GM19324 (cell line): ENCODE results near the gene BEX3.
"Not testable (repeated sequence)": the region's sequence is repeated elsewhere in the genome, so short reads cannot be mapped to it uniquely, and the experiment has no call there.

Experiments
- ATAC-seq: cut with Tn5 transposase; IDR thresholded peaks from one replicate; pipeline ENCODE4 v1.9.1; 2021; ENCODE audit warnings: mild to moderate bottlenecking, moderate library complexity; ENCODE audit not compliant: unreplicated experiment, low FRiP score

Gene BEX3

DNA sequence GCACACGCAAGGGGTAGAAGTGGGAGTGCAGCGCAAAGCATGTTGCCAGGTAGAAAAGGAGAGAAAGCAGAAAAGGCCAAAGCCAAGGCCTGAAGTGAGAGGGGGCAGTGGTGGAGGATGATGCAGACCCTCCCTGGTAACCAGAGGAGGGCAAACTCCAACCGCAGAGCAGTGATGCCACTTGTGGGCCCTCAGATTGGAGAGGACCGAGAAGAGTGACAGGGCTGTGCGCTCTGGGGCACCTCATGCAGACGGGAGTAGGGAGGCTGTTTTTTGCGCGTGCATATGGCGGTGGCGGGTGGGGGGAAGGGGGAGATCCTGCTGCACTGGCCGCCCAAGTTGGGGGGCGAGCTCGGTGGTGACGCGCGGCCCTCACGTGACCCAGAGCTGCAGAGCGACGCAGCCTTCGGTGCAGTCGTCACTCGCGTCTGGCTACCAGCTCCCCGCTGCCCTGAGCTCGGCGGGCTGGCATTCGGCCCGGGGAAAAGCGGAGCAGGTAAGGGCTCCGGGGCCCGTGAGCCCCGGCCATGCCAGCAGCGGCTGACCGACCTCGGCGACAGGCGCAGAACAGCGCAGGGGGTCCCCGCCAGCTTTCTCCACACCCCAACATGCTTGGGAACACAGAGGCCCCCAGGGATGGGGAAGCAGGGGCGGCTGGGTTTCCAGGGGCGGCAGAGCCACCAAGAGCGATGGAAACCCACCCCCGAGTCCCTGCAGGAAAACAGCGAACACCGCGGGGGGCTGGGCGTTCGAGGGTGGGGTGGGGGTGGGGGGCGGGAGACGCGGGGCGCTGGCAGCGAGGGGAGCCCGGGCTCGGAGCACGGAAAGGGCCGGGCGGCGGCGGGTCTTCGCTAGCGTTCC lies at the start of gene BEX3:
TSS of gene BEX3 (plus strand) at position 421 of the 861 bp plus-strand sequence. CDS start 984 bp downstream, outside the sequence.
- no peak for ATAC-seq

DNA sequence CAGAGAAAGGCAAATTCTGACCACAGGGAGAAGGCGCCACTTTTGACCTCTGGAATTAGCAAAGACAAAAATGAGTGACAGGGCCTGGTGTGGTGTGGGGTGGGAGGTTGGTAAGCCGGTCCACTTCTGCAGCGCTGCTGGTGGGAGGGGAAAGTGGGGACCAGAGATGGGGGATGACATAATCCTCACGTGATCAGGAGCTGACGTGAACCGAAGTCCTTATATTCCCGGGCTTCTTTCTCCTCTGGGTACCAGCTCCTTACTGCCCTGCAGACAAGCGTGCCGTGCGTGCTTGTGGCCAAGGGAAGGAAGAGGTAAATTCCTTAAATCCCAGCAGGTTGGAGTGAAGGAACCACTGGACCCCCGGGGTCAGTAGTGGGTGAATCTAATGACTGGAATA lies 46.3 kb upstream of the BEX3 start, which contains the start of gene TCEAL7:
TSS of gene TCEAL7 (plus strand) at position 249 of the 400 bp plus-strand sequence. CDS start 1,165 bp downstream, outside the sequence.
- no peak for ATAC-seq

DNA sequence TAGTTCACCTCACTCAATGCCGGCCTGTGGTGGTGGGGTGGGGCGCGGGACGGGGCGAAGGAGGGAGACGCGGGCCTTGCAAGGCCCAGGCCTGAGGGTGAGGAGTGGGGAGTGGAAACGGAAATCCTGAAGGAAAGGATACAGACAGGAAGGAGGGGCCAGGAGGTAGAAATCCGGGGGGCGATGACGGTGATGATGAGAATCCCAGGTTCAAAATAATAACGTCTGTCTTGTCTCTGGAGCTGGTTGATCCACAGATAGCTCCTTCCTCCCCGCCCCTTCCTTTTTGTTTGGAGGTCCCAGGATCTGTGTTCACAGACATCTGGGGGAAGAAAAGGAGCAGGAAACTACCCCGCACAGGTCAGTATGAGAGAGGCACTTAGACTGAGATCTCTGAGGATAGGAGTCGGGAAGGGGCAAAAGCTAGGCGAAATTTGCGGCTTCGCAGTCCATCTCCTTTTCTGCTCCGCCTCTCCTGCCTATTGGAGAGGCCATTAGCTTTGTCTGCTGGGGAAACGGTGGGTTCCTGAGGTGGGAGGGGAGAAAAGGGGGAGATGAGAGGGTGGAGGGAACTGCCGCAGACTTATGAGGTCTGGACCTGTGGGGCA lies 45.6 kb upstream of the BEX3 start:
- ATAC-seq, result no peak

DNA sequence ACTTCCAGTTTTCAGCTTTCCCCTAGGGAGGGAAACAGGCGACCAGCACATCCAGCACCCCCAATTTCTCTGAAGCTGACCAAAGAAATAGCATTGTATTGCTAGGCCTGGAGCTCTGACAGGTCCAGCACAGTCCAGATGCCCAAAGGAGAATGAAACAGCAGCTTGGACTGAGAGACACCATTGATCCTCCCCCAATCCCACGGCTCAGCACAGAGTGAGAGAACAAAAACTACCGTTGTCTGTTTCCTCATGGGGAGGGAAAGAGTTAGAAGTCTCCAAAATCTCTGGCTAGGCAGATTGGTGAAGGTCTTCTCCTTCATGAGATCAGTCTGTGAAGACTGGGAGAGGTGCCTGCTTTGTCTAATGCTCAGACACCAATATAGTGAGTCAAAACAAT lies 37.7 kb upstream of the BEX3 start:
- no peak for ATAC-seq

DNA sequence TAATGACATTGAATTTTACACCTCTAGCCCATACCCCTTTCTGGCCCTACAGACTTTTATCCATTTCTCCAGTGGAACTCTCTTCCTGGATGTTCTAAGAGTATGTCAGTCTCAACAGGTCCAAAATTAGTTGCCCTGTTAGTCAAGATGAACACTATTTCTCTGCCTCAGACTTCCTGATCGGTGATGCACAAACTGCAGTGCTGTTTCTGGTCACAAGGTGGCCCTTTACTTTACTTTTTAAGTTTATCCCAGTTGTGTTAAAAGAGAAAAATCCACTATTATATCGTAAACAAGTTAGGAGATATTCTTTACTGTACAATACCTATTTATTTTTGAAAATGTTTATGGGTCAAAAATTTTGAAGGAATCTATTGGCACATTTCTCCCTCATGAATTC lies 33.2 kb upstream of the BEX3 start:
- ATAC-seq, result no peak

DNA sequence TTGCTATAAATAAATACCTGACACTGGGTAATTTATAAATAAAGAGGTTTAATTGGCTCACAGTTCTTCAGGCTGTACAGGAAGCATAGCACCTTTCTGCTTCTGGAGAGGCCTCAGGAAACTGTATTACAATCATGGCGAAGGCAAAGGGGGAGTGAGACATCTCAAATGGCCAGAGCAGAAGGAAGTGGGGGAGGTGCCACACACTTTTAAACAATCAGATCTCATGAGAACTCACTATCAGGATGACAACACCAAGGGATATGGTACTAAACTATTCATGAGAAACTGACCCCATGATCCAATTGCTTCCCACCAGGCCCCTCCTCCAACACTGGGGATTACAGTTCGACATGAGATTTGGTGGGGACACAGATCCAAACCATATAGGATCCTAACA lies 31.7 kb upstream of the BEX3 start:
- no peak for ATAC-seq

DNA sequence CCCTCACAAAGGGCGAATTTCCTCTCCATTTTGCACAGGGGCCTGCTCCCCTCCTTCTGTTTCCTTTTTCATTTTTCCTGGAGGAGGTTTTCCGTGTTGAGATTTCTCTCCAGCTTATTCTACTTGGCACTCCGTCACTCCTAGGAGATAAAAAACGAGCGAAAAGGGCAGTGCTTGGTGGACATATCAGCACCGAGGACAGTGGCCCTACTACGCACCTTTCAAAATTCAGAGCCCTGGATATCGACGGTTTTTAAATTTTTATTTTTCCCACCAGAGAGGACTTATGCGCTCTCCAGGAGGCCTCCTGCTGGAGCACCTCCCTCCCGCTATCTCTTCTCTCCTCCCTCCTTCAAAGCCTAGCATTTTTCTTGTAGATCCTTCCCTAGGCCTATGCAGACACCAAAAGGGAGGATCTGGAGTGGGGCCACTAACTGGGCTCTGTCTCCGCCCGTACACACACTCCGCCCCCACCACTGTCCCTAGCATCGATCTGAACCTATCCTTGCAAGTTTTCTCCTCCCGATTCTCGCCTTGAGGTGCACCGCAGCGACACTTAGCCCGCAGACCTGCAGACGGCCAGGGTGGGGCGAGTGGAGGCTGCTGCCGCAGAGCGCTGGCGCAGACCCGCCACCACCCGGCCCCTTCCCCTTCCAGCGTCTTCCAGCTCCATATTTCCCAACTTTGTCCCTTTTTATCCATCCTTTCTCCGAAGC lies 28.5 kb upstream of the BEX3 start:
- no peak for ATAC-seq

DNA sequence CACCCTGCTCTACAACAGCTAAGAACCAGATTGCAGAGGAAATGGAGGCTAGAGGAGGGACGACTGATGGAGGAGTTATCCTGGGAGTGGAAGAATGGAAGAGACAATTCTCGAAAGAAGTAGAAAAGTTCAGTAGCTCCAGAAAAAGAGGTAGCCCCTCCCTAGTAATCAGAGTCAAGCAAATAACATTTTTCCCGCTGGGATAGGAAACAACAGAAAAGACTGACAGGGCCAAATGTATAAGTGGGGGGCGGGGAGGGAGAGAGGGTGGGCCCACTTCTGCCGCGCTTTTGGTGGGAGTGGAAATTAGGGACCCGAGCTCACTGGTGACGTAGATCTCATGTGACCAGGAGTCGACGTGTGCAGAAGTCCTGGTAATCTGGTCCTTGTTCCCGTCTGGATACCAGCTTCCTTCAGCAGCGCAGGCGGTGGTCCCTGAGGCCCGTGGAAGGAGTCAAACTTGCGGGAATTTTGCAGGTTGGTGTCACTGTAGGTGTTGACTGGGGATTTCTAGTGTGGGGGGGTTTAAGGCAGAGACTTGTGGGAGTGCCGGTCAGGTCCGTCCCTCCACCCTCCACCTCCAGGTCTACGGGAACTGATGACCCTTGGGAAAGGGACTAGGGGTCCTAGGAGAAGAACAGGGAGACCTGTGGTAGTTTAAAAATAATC lies 20.1 kb upstream of the BEX3 start, which contains the start of gene TCEAL9:
TSS of gene TCEAL9 (plus strand) at position 377 of the 669 bp plus-strand sequence. CDS start 1,179 bp downstream, outside the sequence.
- ATAC-seq, result no peak

DNA sequence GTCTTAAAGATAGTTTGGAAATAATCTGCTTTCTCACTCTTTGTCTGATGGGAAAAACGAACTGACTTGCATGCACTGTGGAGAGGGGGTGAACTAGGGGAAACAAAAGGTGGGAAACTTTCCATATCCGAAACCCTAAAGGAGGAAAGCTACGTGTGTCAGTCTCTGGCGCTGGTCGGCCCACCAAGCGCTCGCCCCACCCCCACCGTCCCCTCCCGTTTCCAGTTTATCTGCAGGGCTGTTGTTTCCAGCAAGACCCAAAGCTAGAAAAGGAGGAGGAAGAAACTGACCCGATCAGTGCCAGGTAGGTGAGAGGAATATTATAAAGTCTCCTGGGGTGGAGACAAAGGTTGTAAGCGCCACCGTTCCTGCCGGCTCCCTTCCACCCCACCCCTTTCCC lies 19.5 kb upstream of the BEX3 start:
- ATAC-seq, result no peak

DNA sequence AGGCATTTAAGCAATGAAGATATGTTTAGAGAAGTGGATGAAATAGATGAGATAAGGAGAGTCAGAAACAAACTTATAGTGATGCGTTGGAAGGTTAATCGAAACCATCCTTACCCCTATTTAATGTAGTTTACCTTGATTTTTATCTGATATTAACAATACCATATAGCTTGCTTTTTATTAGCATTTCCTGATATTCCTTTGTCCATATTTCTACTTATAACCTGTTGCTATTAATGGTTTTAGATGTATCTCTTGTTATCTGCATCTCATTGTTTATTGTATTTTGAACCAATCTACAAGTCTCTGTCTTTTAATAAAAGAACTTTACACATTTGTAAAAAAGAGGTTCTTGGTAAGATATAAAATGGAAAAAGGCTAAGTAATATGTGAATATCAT lies 18.5 kb upstream of the BEX3 start:
- ATAC-seq, result no peak

DNA sequence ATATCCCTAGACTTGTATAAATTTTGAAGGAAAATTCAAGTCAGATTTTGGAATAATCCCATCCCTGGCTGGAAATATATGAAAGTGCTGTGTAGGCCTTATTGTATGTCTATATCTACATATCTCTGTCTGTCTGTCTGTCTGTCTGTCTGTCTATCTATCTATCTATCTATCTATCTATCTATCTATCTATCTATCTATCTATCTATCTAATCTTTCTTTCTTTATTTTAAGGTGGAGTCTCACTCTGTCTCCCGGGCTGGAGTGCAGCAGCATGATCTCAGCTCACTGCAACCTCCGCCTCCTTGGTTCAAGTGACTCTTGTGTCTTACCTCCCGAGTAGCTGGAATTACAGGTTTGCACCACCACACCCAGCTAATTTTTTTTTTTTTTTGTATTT lies 16.7 kb upstream of the BEX3 start:
- not testable (repeated sequence) for ATAC-seq

DNA sequence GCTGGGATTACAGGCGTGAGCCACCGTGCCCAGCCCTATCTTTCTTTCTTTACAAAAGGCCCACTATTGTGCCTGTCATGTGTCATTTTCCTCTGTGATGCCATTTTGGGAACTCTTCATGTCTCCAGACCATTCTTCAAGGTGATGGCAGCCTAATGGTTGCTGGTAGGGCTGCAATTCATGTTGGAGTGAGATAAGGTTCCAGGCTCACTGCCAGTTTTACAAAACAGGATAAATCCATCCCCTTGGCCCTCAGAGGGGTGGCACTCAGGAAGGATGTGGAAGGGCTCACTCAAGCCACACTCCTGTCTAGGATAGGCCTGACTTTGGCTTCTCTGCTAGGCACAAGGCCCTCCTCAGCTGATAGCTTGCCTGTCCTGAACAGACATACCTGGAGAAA lies 16.2 kb upstream of the BEX3 start:
- no peak for ATAC-seq

DNA sequence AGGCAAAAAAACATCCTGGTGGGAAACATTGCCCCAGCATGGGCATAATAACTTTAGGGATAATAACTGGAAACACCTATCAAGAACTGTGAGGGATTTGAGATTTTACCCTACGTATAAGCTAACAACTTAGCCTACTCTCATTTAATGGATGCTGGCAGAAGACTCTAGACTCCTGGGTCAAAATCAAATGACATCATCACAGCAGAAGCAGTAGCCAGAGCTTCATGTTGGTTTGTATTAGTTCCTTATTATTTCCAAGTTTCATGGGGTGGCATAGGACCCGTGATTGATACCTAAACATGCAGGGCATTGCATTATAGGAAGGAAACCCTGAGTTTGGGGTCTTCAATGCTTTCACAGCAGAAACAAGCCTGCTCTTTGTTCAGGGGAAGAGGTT lies 15.4 kb upstream of the BEX3 start:
- no peak for ATAC-seq

DNA sequence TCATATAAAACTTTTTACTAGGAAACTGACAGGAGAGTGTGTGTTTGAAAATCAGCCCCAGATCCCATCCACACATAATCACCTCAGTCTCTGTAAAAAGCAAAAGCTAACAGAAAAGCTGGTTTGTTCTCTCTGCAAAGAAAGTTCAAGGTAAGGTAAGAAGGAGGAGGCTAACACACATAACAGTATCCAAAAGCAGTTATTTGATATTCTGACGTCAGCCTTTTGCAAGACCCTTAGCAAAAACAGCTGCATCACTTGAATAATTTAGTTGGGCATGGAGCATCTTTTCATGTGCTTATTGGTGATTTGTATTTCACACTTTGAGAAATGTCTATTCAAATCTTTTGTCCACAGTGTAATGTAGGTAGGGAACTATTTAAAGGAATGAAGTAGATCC lies 14.5 kb upstream of the BEX3 start:
- ATAC-seq, result no peak

DNA sequence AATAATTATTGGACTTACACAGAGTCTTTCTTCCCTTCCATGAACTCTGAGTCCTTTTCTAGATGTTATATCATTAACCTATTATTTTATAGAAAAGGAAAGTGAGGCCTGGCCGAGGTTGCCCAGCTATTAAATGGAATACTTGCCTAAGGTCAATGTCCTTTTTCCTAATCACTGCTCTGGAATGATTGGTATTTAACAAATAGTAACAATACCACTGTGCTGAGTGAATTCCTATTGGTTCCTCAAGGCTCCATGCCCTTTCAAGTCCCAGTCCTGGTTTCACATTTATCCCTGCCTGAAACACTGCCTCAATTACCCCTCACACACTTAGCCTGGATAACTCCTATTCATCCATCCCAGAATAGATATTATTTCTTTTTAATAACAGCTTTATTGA lies 13.9 kb upstream of the BEX3 start:
- ATAC-seq, result no peak

DNA sequence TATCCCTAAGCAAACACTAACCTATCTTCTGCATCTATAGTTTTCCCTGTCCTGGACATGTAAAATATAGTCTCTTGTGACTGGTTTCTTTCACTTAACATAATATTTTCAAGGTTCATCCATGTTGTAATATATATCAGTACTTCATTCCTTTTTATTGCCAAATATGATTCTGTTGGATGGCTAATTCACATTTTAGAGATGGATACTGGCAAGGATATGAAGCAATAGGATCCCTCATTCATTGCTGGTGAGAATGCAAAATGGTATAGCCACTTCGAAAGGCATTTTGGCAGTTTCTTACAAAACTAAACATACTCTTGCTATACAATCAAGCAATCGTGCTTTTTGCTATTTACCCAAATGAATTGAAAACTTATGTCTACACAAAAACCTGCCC lies 13.3 kb upstream of the BEX3 start:
- no peak for ATAC-seq

DNA sequence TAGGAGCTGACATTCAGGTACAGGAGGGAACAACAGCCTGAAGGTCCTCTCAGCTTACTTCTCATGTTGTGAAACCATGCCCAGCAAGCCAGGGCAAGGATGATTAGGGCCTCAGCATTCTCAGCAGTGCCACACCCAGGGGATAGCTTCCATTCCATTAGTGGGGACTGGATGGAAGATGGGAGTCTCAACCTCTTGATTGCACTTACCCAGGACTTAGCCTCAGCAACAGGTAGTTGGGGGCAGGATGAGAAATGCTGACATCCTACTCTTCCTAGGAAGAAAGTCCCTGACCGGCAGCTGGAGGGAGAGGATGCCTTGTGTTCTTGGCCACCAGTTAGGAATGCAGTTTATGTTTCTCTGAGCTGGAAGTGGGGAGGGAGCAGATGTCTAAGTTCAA lies 8.8 kb upstream of the BEX3 start:
- ATAC-seq, result no peak

DNA sequence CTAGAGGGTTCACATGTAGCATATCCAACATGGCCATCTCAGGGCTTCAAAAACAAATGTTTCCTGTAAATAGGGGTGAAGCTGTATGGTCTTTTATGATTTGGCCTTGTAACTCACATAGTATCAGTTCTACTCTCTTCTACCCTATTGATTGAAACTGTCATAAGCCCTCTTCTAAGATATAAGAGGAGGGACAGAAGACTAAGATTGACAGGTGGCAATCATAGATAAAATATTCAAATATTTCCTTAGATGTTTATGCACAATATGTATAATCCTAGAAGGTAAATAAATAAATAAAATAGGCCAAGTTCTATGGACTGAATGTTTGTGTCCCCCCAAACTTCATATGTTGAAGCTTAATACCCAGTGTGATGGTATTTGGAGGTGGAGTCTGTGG lies 6.9 kb upstream of the BEX3 start:
- no peak for ATAC-seq

DNA sequence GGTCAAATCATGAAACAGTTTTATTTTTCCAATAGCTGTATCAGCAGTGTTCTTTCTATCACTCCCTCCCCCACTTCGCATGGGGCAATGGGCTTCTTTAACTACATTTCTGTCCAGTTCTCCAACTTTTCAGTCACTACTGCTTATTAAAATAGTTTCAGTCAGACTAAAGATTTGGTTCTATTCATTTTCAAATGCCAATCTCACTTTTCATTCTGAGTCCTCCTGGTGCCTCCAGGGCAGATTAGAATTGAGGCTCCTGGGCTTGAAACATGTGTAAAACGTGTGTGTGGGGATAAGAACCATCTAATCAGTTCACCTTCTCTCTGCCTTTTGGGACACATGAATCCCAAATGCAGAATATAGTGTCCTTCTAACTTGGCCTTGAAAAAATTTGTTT lies 3.5 kb upstream of the BEX3 start:
- no peak for ATAC-seq

DNA sequence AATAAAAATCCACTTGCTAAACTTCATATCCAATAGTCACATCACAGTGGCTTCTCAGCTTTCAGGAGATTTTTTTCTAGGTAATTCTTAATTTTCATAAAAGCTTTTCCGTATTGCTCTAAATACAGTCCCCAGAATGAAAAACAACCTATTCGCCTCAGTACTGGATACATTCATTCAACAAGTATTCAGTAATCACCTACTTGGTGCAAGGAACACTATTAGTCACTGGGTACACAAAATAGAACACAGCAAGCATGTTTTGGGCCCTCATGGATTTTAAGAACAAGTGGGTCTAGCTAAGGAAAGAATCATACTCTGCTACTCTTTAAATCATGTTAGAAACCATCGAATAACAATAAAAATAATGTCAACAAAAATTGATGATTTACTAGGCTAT lies 2.8 kb upstream of the BEX3 start:
- ATAC-seq, result no peak

DNA sequence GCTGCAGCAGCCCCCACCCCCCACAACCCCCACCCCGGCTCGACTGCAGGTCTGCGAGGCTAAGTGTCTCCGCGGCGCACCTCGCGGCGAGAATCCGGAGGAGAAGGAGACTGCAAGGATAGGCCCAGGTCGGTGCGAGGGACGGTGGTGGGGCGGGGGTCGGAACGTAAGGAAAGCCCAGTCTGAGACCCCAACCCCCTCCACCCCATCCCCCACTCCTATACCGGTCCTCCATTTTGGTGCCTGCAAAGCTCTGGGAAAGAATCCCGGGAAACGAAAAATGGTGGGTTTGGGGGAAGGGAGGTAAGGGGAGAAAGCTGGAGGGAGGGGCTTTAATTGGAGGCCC lies 614 bp downstream of the BEX3 start:
- ATAC-seq, result no peak
